ENCODE measurements around the gene NEURL1B.

DNA sequence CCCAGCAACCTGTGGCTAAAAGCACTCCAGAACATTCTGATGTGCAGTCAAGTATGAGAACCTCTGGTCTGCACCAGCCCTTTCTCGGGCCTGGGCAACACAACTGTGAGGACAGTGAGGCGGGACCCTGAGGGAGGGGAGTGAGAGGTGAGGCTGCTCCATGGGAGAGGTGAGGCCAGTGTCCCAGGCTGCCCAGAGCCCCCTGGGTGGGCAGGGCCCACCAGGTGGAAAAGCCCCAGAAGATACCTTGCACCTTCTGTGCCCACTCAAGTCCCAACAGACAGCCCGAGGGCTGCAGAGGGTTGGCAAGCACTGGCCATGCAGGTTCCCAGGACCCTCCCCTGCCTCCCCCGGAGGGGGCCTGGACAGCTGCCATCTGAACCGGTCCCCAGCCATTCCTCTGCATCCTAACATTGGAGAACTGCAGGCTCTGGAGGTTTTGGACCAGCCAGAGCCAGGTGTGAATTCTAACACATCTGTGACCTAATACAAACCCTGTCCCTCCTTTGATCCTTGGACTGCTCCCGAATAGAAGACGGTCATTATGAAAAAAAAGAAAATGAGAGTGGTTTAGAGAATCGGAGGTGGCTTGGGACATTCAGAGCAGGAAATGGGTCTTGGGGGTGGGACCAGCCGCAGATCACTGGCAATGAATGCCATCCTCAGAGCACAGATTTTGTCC, 72.9 kb downstream of the NEURL1B start:
- TF ChIP-seq CTCF (IDR thresholded peaks at IDR 0.05 in 4 of 5, conservative IDR thresholded peaks at IDR 0.05 in 1 of 5) (no peak), POLR2A (IDR thresholded peaks at IDR 0.05) (no peak)

Data from gastrocnemius medialis (tissue), 4 donors.